HG03108 (cell line): ENCODE measurements around the gene HSD17B2.
"Not testable (repeated sequence)": the region's sequence is repeated elsewhere in the genome, so short reads cannot be mapped to it uniquely, and the experiment has no call there.

ENCODE experiments used
- ATAC-seq: cut with Tn5 transposase; IDR thresholded peaks from one replicate; pipeline ENCODE4 v1.9.1; 2021; ENCODE audit warnings: moderate library complexity; ENCODE audit not compliant: unreplicated experiment

HSD17B2 gene

DNA sequence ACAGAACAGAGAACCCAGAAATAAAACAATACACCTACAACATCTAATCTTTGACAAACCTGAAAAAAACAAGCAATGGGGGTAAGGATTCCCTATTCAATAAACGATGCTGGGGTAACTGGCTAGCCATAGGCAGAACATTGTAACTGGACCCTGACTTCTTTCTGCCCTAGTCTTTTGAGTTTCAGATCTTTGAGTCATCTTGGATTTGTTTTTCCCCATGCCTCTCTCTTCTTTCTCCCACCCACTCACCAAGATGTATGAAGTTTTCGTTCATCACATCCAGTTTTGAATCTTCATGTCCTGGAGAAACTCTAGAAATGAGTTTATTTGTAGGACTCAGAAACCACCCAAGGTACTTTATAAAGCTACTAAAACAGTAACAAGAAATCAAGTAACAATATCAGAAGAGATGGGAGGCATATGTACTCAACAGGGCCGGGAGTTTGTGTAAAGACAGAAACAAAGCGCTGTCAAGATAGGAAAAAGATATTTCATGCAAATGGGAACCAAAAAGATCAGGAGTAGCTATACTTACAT, 39.0 kb downstream of the HSD17B2 start:
- ATAC-seq: no peak

DNA sequence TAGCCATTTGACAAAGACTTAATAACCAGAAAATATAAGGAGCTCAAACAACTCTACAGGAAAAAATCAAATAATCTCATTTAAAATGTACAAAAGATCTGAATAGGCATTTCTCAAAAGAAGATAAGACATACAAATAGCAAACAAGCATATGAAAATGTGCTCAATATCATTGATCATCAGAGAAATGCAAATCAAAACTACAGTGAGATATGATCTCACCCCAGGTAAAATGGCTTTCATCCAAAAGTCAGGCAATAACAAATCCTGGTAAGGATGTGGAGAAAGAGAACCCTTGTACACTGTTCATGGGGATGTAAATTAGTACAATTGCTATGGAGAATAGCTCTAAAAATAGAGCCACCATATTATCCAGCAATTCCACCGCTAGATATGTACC, 43.1 kb downstream of the HSD17B2 start:
- no peak for ATAC-seq

DNA sequence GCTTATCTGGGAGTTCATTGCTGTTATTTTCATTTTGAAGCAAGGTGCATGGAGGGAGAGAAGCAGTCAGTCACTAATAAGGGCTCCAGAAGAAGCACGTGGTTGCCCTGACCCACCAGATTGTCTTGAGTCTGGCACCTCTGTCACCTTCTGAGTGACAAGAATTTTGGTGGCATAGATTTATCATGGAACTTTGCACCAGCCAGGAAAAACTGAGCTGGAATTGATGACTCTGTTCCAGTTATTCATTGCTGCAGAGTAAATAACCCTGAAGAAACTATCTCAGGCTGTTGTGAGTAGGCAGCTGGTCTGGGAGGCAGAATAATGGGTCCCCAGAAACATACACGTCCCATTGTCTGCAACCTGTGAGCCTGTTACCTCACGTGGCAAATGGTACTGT, 44.8 kb downstream of the HSD17B2 start:
- ATAC-seq: no peak

DNA sequence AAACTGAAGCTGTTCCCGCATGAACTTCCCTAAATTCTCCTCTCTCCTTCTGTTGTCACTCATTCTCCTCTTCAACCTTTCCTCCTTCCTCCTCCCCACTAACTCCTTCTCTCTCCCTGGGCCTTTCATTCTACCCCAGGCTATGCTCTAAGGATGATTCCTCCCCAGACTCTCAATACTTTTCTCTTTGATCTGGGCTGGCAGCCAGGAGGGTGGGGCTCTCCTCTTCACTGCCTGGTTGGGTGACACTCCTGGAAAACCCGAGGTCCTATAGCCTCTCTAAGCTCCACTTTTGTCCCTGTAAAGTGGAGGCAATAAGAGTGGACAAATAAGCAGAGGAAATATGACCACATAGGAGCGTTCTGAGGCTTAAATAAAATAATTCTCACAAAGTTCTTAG, 46.2 kb downstream of the HSD17B2 start:
- ATAC-seq: no peak

DNA sequence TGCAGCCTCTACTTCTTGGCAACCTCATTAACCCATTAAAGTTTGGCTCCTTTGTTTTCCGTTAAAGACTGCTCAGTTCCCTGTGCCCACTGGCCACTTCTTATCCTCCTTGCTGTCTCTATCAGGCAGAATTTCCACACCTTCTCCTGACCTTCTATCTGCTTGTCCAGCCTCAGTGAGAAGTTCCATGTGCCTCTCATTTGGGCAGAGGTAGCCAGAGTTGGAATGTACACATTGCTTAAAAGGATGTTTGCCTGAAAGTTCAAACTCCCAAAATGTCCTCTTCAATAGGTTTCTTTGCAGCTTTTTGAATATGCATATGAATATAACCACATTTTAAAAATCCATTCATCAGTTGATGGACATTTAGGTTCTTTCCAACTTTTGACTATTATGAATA, 47.0 kb downstream of the HSD17B2 start:
- ATAC-seq: no peak

DNA sequence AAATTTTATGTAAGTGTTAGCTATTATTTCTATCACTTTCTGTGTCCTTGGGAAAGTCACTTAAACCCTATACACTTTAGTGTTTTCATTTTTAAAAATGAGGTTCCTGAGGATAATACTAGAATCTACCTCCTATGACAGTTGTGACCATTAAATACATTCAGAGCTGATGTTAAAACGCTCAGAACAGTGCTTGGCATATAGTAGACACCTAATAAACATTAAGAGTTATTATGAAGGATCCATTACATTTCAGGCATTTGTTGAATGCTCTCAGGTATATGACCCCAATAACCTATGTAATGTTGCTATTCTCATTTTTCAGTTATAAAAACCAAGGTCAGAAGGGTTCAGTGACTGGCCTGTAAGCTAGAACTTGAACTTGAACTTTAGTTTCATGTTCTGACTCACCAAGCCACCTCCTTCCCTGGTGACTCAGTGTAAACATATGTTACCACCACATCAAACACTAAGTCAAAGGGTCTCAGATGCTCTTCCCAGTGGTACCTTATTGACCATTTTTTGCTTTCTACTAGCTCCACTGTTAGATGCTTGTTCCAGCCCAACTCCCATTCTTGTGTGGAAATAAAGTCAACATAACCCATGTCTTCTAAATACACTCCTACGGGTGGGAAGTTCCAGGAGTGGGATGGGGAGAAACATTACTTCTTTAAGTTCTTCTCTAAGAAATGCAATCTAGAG, 47.6 kb downstream of the HSD17B2 start:
- ATAC-seq: no peak

DNA sequence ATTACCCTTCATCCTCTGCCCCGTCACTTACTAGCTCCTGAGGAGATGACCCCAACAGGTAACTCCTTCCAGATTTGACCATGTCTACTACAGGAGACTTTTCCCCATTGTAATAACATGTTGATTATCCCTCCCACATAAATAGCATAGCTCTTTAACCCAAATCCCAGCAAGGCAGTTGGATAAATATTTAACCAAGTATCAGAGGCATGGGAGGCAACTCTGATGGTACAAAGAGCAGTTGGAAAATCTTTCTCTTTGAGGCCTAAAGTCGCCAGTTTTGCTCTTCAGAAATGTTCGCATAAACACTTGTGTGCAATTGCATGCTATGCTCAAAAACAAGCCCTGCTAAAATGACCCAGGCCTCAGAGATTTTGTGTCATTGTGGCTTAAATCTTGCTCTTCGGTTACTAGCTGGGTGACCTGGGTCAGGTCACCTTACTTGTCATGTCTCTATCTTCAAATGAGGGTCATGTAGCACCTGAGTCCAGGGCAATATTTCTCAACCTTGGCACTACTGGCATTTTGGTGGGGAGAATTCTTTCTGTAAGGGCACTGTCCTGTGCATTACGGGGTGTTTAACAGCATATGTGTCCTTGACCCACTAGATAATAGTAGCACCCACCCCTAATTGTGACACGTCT, 48.8 kb downstream of the HSD17B2 start:
- ATAC-seq: no peak

DNA sequence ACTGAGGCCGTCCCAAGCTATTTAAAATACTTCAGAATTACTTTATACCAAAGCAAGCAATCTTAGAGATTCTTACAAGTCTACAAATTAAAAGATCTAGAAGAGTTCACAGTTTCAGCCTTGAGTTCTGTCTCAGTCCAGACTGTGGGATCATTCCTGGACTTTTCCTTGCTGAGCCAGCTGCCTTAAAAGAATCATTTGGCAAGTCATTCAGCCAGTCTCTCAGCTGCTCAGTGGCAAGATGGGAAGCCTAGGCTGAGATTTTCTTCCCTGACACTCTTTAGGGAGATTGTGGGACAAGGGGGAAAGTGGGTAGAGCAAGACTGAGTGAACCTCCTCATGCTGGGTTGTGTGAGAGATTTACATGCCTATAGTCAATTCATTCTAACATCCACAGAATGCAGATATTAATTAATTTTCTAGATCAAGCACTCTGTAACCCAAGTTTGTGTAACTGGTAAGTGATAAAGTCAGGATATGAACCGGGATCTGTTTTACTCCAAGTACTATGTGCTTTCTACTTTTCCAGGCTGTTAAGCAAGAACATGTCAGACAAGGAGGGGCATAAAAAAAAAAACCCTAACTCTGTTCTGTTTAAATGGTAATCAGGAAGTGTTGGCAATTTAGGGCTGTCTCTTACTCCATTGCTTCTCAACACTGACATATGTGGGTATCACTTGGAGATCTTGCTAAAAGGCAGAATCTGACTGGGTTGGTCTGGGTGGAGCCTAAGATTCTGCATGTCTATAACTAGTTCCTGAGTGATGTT, 50.1 kb downstream of the HSD17B2 start:
- ATAC-seq: no peak

DNA sequence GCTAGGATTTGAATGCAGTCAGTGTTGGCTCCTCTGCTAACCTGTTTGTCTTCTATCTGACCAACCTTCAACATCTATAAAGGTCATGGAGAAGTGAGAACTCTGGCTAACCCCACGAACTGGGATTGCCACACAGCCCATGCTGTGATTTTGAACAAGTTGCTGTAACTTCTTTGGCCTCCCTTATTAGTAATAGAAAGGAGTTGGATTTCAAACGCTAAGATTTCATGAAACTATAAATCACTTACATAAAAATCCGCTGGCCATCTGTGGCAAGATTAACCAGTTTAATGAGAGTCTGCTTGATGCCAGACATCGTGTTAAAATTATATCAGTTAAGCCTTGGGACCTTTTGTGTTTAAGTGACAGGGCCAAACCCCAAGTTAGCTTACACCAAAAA, 53.4 kb downstream of the HSD17B2 start:
- ATAC-seq: no peak

DNA sequence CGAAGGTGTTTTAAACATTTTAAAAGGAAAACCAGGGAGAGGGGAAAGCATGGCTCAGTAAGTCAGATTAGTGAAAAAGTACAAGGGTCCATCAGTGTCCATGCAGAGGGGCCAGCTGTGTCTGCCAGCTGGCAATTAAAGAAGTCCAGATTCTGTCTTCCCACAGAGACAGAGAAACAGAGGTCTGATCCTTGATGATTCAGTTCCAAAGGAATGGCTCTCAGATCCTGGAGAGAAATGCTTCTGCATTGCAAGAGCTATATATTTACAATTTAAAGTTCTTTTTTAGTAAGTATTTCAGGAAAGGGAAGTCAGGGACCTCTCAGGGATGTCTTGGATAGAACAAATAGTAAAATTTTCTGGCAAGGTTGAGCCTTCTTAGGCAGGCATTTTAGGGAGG, 56.2 kb downstream of the HSD17B2 start:
- no peak for ATAC-seq

DNA sequence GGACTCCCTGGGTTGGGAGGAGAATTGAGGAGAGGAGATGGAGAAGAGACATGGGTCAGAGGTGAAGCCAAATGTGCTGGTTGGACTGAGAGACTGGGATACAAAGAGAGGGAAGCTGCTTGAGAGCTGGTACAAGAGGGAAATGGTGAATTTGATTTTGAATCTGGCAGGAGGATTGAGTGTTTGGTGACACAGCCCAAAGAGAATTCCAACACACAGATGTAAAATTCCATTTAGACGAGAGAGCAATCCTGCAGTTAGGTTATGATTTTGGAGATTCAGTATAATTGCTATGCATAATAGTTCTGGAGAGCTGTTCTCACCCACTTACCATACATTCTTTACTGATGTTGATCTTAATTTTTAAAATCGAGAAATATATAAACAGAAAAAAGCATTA, 57.7 kb downstream of the HSD17B2 start:
- ATAC-seq: no peak

DNA sequence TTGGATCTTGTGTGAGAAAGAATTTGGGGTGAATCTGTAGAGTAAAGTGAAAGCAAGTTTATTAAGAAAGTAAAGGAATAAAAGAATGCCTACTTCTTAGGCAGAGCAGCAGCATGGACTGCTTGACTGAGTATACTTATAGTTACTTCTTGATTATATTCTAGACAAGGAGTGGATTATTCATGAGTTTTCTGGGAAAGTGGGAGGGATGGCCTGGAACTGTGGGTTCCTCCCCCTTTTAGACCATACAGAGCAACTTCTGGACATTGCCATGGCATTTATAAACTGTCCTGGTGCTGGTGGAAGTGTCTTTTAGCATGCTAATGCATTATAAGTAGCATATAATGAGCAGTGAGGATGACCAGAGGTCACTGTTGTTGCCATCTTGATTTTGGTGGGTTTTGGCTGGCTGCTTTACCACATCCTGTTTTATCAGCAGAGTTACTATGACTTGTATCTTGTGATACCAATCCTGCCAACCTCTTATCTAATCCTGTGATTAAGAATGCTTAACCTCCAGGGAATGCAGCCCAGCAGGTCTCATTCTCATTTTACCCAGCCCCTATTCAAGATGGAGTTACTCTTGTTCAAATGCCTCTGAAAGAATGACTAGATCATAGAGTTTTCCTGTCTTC, 58.7 kb downstream of the HSD17B2 start:
- no peak for ATAC-seq

DNA sequence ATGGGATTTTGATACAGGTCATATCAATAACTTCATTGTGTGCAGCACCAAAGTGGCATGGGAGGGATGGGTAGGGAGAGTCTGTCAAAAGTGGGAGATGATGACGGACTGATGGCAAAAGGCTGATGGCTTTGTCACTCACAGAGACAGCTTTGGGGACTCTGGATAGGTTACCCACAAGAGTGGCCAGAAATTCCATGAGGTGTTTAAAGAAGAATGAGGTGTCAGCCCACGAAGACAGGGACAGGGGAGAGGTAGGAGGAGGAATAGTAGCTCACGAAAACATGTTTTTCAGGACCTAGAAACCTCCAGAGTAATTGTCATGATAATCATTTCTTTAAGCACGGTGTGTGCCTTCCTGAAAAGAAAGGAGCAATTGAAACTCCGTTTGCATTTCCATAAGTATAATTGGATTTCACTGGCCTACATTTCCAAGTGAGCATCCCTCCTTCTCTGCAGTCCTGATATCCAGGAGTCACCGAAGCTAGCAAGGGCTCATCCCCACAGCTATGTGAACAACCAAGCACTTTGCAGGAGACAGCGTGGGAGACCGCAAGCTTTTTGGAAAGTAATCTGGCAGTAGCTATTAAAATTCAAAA, 60.0 kb downstream of the HSD17B2 start:
- ATAC-seq: no peak

DNA sequence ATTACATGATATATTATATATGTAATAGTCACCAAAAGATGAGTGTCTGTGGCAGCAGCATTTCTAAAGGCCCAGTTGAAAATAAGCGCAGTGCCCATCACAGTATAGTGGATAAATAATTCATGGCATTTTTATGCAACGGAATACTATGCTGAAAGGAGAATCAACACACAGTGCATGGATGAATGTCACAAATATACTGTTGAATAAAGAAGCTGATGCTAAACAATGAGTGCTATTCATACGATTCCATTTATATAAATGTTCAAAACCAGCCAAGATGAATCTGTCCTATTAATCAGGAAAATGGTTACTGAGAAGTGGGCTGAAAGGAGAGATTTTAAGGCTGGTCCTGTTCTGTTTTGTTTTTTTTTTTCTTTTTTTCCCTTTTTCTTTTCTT, 61.6 kb downstream of the HSD17B2 start:
- ATAC-seq: no peak

DNA sequence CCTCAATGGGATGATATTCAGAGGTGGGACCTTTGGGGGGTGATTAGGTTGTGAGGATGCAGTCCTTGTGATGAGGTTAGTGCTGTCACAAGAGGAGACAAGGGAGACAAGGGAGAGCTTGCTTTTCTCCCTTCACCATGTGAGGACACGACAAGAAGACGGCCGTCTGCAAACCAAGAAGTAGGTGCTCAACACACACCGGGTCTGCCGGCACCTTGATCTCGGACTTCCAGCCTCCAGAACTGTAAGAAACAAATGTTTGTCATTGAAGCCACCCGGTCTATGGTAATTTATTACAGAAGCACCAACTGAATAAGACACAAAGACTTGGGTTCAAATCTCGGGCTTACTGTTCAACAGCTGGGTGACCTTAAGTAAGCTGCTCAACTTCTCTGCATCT, 70.1 kb downstream of the HSD17B2 start:
- ATAC-seq: no peak

DNA sequence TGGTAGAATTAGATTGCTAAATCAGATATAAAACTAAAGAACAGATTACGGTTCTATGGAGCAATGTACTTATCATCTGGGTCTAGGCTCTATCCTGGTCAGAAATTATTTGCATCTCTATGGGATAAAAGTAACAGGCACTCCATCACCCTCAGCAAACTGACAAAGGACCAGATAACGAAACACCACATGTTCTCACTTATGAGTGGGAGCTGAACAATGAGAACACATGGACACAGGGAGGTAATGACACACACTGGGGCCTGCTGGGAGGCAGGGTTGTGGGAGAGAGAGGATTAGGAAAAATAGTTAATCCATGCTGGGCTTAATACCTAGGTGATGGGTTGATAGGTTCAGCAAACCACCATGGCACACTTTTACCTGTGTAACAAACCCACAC, 73.0 kb downstream of the HSD17B2 start:
- no peak for ATAC-seq

DNA sequence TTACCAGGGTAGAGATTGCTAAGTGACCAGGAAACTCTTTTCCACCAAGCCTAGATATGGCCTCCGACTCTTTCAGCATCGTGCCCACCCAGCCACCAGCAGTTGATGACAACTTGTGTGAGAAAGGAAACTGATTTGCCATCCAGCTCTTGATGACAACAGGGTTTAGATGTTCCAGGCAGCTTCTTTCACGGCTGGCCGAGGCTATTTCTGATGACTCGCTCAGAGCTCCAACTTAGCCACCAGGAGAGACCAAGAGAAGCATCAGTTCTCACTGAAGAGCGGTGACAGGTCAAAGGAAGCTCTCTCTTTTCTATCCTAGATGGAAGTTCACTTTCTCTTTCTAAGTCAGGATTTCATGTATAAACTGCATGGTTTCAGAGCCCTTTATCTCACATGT, 73.7 kb downstream of the HSD17B2 start:
- no peak for ATAC-seq

DNA sequence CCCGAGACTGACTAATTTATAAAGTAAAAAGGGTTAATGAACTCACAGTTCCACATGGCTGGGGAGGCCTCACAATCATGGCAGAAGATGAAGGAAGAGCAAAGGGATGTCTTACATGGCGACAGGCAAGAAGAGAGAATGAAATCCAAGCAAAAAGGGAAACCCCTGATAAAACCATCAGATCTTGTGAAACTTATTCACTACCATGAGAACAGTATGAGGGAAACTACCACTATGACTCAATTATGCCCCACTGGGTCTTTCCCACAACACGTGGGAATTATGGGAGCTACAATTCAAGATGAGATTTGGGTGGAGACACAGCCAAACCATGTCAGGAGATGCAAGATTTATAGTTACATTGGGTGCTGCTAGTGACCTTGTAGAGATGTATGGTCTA, 74.2 kb downstream of the HSD17B2 start:
- ATAC-seq: not testable (repeated sequence)

DNA sequence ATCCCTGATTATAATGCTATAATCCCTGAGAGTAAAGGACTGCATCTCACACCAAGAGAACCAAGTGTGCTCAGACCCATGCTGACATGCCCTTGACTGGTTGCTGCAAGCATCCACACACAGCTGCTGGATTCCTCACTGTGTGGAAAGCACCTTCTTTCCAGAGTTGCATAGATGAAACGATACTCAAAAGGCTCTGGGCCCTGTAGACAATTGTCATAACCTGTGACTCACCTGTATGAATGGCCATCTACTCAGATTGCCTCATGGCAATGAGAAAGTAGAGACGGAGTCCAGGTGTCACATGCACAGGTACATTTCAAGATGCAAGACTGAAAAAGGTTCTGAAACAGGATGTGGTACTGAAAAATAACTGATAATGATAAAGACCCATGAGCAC, 76.9 kb downstream of the HSD17B2 start:
- ATAC-seq: no peak

DNA sequence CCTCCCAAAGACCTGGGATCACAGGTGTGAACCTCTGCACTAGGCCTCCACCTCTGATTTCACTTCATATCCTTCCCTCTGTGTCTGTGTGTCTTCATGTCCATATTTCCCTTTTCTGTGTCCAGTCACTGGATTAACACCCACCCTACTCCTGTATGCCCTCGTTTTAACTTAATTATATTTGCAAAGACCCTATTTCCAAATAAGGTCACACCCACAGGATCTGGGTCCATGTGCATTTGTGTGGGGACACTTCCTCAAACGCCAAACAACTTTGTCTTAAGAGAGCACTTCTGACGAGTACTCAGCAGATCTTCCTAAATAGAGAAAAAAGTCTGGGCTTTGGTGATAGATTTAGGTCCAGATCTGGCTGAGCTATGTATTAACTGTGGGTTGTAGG, 78.7 kb downstream of the HSD17B2 start:
- no peak for ATAC-seq

DNA sequence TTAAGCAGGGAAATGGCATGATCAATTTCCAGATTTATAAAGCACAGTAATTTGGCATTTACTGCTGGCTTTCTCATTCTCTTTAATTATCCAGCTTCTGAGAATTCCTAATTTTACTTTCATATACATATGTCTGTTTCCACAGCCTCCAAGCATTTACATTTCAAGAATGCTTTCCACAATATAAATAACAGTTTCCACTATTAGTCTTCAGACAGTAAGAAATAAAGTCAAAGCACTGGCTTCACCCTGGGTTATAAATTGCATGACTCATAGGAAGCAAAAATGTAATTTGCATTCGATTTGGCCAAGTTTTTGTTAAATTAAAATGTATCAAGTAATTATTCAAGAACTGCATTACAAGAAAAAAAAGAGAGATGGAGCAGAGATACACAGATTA, 81.5 kb downstream of the HSD17B2 start:
- ATAC-seq: no peak
